Activated CD8-positive, alpha-beta memory T cell treated with anti-CD3 and anti-CD28 coated beads, Interleukin-2, amount 50 U/mL, for 1 hour (primary cell): ENCODE results near the gene LRP10.
A peak's percentile ranks its signal among the peaks of the same experiment; 100 is the strongest.

ENCODE experiments used
- DNase-seq: peaks from one replicate; pipeline ENCODE4 v3.0.0-alpha.2; 2020; ENCODE audit errors: extremely low read depth

LRP10 gene

DNA sequence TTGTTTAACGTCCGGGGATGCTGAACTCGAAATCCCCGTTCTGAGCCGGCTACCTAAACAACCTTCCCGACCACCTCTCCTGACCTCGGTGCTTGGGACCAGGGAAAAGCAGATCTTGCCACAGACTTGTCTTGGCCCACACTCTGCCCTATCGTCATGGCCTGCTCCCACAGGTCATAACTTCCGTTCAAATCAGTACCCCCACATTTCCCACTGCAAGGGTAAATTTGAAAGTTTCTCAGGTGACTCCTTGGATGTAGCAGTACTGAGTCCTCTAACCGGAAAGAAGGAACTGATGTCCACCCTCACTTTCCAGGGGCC is 48.0 kb downstream of the LRP10 start:
- DNase-seq: no peak

DNA sequence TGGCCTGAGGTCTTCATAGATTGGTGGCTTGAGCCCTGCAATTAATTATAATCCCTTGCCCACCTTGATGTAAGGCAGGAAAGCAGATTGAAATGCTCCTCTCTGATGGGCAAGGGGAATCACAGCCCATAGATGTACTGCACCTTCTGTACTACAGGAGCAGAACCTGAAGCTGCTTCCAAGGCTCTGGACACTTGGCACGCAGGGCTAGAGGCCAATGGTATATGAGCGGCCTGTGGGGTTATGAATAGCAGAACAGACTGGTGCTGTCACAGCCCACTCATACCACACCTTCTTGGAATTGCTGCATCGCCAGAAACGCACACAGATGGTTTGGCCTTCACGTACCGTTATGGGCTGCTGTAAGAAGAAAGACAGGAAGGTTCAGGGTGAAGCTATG is 49.2 kb downstream of the LRP10 start:
- no peak for DNase-seq

DNA sequence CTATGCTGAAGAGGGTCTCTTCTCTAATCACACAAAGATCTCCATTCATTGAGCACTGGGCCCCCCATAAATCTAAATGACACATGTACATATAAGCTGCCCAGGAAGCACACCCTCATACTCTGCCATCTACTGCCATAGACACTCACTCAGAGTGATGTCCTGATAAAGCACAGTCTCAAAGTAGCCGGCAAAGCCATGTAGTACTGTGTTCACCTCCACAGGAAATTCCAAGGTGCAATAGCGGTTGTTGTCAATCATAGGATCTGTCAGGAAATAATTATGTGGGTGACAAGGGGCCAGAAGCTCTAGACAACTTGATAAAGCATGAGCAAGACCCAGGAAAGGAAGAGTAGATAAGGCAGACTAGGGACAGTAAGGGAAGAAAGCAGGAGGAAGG is 50.8 kb downstream of the LRP10 start:
- DNase-seq: no peak

DNA sequence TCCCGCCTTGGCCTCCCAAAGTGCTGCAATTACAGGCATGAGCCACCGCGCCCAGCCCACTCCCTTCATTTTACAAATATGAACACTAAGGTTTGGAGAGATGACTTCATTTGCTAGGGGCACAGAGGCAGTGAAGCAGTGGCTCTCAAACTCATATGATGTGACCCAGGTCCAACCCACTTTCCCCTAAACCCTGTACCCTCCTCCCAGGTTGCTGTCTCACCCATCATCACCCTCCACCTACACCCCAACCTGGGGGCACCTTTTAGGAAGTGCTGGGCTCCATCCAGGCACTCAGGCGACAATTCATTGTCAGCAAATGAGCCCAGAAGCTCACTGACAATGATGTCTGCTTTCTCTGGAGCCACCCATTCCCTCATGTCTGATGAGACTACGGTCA is 52.2 kb downstream of the LRP10 start:
- DNase-seq: no peak

DNA sequence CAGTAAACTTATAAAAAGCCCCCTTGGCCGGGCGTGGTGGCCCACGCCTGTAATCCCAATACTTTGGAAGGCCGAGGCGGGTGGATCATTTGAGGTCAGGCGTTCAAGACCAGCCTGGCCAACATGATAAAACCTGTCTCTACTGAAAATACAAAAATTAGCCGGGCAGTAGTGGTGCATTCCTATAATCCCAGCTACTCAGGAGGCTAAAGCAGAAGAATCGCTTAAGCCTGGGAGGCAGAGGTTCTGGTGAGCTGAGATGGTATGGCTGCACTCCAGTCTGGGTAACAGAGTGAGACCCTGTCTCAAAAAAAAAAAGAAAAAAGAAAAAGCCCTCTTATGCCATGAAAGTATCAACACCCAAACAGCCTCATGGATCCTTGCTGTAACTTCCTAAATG is 54.0 kb downstream of the LRP10 start:
- no peak for DNase-seq

DNA sequence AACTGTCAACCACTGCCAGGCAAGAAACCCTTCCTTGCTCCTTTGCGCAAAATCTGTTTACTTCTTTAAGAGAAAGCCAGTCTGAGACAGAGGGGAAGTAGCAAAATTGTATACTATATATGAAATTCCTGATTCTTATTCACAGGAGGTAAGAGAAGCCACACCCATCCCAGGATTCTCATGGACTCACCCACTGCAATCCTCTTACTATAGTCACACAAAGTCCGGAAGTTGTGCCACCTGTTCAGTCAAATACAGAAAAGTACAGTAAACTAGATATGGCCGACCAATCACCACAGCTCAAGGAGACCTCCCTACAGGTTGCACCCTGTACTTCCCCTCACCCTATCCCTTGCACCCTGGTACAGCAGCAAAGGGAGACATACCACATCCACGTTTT is 54.8 kb downstream of the LRP10 start:
- no peak for DNase-seq

DNA sequence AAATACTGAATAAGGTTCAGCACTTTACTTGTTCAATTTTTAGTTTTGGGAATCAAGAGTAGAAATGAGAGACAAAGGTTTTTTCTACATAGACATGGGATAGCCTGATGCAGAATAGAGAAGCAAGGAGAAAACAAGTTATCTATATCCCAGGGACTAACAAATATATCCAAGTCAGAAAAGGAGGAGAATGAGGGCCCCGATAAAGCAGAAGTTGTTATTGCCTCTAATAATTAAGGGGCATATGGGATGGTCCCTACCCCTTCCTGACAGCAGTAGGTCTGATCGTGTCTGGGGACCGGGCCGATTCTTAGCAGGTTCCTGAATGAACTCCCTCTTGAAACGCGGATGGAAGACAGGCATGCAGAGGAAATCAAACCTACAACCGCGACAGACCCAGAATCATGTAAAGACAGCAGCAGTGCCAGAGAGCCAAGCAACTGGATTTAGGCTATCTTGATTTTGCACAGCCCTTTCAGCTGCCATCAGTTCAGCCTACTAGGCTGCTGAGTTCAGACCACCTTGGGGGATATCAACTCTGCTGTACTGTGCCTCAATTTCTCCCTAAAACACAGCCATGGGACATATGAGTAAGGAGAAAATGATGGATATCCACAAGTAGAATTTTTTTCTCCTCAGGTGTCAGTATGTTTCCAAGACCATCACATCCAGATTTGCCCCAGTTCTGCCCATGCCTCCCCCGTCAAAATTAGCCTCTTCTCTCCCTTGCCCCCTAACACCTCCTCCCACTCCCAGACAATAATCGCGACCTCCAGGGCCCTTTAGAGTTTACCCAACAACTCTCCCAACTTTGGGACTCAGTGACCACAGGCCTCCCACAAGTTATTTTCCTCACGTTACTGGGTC is 56.9 kb downstream of the LRP10 start:
- no peak for DNase-seq

DNA sequence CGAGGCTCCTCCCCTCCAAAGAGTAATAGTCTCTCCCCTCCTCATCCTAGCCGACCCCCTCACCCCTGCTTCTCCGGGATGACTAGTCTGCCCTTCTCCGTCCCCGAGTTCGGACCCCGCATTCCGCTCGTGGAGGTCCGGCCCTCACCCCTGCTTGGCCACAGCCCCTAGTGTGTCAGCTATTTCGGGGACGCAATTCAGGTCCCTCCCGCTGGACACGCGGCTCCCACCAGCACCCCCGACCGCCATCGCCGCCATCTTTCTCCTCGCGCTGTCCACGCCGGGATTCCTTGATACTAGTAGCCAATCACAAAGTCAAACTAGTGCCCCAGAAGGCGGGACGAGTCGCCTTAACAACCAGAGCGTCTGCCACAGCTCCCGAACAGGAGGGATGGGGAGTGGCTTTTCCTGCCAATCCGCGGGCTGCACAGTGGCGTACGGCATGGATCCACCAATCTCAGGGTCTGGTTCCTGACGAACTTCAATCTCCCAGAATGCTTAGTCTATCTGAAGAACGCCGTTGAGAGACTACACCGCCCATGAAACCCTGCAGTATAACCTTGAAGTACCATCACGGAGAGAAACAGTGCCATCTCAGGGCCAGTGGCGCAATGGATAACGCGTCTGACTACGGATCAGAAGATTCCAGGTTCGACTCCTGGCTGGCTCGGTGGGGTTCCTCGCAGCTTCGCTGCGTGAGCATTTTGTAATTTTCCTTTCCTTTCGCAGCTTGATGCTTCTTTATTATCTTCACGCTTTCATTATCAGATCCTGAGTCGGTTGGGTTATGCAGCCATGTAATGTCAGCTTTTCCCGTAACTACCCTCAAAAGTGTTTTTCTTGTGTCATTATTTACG is 57.8 kb downstream of the LRP10 start, which contains the start of gene PRMT5:
PRMT5 (minus strand) TSS at position 273 of the 857 bp plus-strand sequence; CDS start at position 258, 15 bp downstream.
- peak; percentile 98 for DNase-seq

DNA sequence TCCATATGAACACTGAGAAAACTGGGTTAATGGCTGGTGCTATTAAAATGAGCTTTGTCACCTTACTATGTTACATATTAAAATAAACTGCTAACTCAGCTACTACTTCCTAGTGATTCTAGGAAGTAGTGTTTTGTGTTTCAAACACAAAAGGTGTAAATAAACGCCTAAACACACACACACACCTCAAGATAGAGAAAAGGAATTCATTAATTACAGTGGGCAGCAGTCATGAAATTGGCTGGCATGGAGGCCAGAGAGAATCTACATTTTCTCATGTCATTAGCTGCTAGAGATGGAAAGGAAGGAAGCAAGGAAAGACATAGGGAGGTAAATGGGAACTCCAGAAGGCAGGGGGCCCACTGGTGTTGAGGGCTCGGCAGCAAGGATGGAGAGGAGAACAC is 58.4 kb downstream of the LRP10 start:
- DNase-seq: no peak
